Measurements from ENCODE around the gene SCGB1C2. TPM values are rescaled to one million over a fixed set of nuclear protein-coding genes. Genes with fewer than 3 reads are reported as not detected.

SCGB1C2 gene
- total and polyA plus RNA-seq, 3 donors from 2014 or later: not detected

- WGBS, 2 donors: 96% methylated on average over 16 to 17 of the region's 17 CpGs
- no peaks in the 10 kb centered on the region for H3K4me1 ChIP-seq
- peak; percentile 5 for DNase-seq
- no peaks in the 10 kb centered on the region for H3K36me3 ChIP-seq (ENCODE audit: low read depth, missing control alignments)
- H3K9me3 ChIP-seq: no peaks in the 10 kb centered on the region
- no peak overlapping the region for H3K4me3 ChIP-seq
- intact Hi-C loops (cut with DNase I; ENCODE audit: low total_unique reads): no loop called here
- no peak overlapping the region for H3K27ac ChIP-seq
- H3K27me3 ChIP-seq: no peaks in the 10 kb centered on the region
- TF ChIP-seq POLR2A (IDR thresholded peaks at IDR 0.05) (no peak), CTCF (IDR thresholded peaks at IDR 0.05) (no peak)
Observed at GRCh38 chr17:147796-148740, 10.7 kb downstream of the SCGB1C2 start.

GRCh38 chr17:148757-149156 lies 11.4 kb downstream of the SCGB1C2 start:
- Histone ChIP-seq H3K27ac (no peak overlapping the region), H3K27me3 (no peaks in the 10 kb centered on the region), H3K36me3 (ENCODE audit: low read depth, missing control alignments) (no peaks in the 10 kb centered on the region), H3K9me3 (no peaks in the 10 kb centered on the region), H3K4me3 (no peak overlapping the region), H3K4me1 (no peaks in the 10 kb centered on the region)
- intact Hi-C loops (cut with DNase I; ENCODE audit: low total_unique reads): no loop called here
- DNase-seq: no peak
- TF ChIP-seq CTCF (IDR thresholded peaks at IDR 0.05): no peak
- no peak for TF ChIP-seq POLR2A (IDR thresholded peaks at IDR 0.05)
- WGBS, 2 donors: 81 to 87% methylated on average over 10 to 11 of the region's 11 CpGs

- intact Hi-C loops (cut with DNase I; ENCODE audit: low total_unique reads): no loop called here
- 89 to 90% methylated on average over 7 of the region's 7 CpGs for WGBS, 2 donors
Observed at GRCh38 chr17:149231-149630, 11.9 kb downstream of the SCGB1C2 start.

GRCh38 chr17:149897-150584 lies 12.7 kb downstream of the SCGB1C2 start:
- Histone ChIP-seq H3K4me1 (no peaks in the 10 kb centered on the region), H3K4me3 (no peak overlapping the region), H3K27me3 (no peaks in the 10 kb centered on the region), H3K36me3 (ENCODE audit: low read depth, missing control alignments) (no peaks in the 10 kb centered on the region), H3K9me3 (no peaks in the 10 kb centered on the region), H3K27ac (no peak overlapping the region)
- DNase-seq: no peak
- TF ChIP-seq CTCF (IDR thresholded peaks at IDR 0.05) (no peak), POLR2A (IDR thresholded peaks at IDR 0.05) (no peak)
- WGBS, 2 donors: 75 to 88% methylated on average over 8 to 9 of the region's 9 CpGs
- intact Hi-C loops (cut with DNase I; ENCODE audit: low total_unique reads): no loop called here

More at GRCh38 chr17:149231-149630, 11.9 kb downstream of the SCGB1C2 start:
- Histone ChIP-seq H3K4me1 (no peaks in the 10 kb centered on the region), H3K4me3 (no peak overlapping the region), H3K27me3 (no peaks in the 10 kb centered on the region), H3K9me3 (no peaks in the 10 kb centered on the region), H3K36me3 (ENCODE audit: low read depth, missing control alignments) (no peaks in the 10 kb centered on the region), H3K27ac (no peak overlapping the region)
- no peak for DNase-seq
- TF ChIP-seq CTCF (IDR thresholded peaks at IDR 0.05): no peak
- TF ChIP-seq POLR2A (IDR thresholded peaks at IDR 0.05): no peak
